MM.1S (cell line): ENCODE data around the gene PRKAR1B.

ENCODE experiments used
- CTCF ChIP-seq: fragments of 300-600 bp; sonication (generic); IDR thresholded peaks from 2 replicates; pipeline ENCODE4 v1.5.1; 2016; ENCODE audit warnings: antibody characterized with exemption, low read length, mixed read lengths
- EZH2 ChIP-seq: fragments of 300-600 bp; sonication (generic); optimal IDR thresholded peaks from 2 replicates; pipeline ENCODE3; 2017; ENCODE audit warnings: low read depth, mild to moderate bottlenecking, antibody characterized with exemption, low read length, mixed read lengths

- TF ChIP-seq CTCF (no peak), EZH2 (no peak)
Observed at GRCh38 chr7:609365-609764, 117.7 kb downstream of the PRKAR1B start.
